NCI-H524 (cell line): ENCODE data around the gene NFATC2.

Experiments used
- DNase-seq, 2 experiments: peaks; one replicate each; lab custom pipeline; 2025; lab: John Stamatoyannopoulos, UW

The NFATC2 gene

GRCh38 chr20:51375561-51375960 lies 167.0 kb downstream of the NFATC2 start:
- DNase-seq: no peak

GRCh38 chr20:51374961-51375360 lies 167.6 kb downstream of the NFATC2 start:
- DNase-seq: no peak

GRCh38 chr20:51374456-51374830 lies 168.1 kb downstream of the NFATC2 start:
- no peak for DNase-seq

GRCh38 chr20:51373713-51374455 lies 168.6 kb downstream of the NFATC2 start:
- DNase-seq: no peak

- DNase-seq: no peak
Observed at GRCh38 chr20:51372966-51373365, 169.6 kb downstream of the NFATC2 start.

GRCh38 chr20:51372176-51372803 lies 170.2 kb downstream of the NFATC2 start:
- peak; percentile 13 to 55 for DNase-seq

GRCh38 chr20:51371720-51372119 lies 170.8 kb downstream of the NFATC2 start:
- no peak for DNase-seq

- DNase-seq: no peak
Observed at GRCh38 chr20:51369503-51369902, 173.0 kb downstream of the NFATC2 start.

- DNase-seq: no peak
Observed at GRCh38 chr20:51368461-51369211, 173.9 kb downstream of the NFATC2 start.

GRCh38 chr20:51366155-51366886 lies 176.2 kb downstream of the NFATC2 start:
- DNase-seq: no peak

- no peak for DNase-seq
Observed at GRCh38 chr20:51365670-51366069, 176.8 kb downstream of the NFATC2 start.

- DNase-seq: no peak
Observed at GRCh38 chr20:51363813-51364212, 178.7 kb downstream of the NFATC2 start.

GRCh38 chr20:51363378-51363777 lies 179.1 kb downstream of the NFATC2 start:
- no peak for DNase-seq

GRCh38 chr20:51362254-51362653 lies 180.3 kb downstream of the NFATC2 start:
- no peak for DNase-seq

GRCh38 chr20:51361258-51361657 lies 181.3 kb downstream of the NFATC2 start:
- DNase-seq: no peak

GRCh38 chr20:51360451-51361201 lies 181.9 kb downstream of the NFATC2 start:
- no peak for DNase-seq

GRCh38 chr20:51359947-51360346 lies 182.6 kb downstream of the NFATC2 start:
- no peak for DNase-seq

GRCh38 chr20:51359401-51359800 lies 183.1 kb downstream of the NFATC2 start:
- DNase-seq: no peak

- no peak for DNase-seq
Observed at GRCh38 chr20:51358032-51358724, 184.3 kb downstream of the NFATC2 start.

GRCh38 chr20:51357543-51357942 lies 185.0 kb downstream of the NFATC2 start:
- DNase-seq: no peak

- no peak for DNase-seq
Observed at GRCh38 chr20:51356871-51357270, 185.6 kb downstream of the NFATC2 start.
